HuH-7 (cell line): Measurements from ENCODE around the gene HOXA5.

Experiments used
- DNase-seq: peaks from one replicate; pipeline ENCODE4 v3.0.0; 2011; ENCODE audit warnings: low spot score

Gene HOXA5

GRCh38 chr7:27117887-27118491 is 25.5 kb downstream of the HOXA5 start:
- DNase-seq, result no peak

- DNase-seq, result no peak
Observed at GRCh38 chr7:27116962-27117886, 26.3 kb downstream of the HOXA5 start.

GRCh38 chr7:27116031-27116961 is 27.2 kb downstream of the HOXA5 start:
- no peak for DNase-seq

GRCh38 chr7:27115221-27116026 is 28.1 kb downstream of the HOXA5 start:
- peak; percentile 79 for DNase-seq

GRCh38 chr7:27114881-27115220 is 28.6 kb downstream of the HOXA5 start:
- DNase-seq, result no peak

- DNase-seq, result peak; percentile 71
Observed at GRCh38 chr7:27113991-27114769, 29.3 kb downstream of the HOXA5 start.

- peak; percentile 81 for DNase-seq
Observed at GRCh38 chr7:27112955-27113949, 30.2 kb downstream of the HOXA5 start.

- DNase-seq, result no peak
Observed at GRCh38 chr7:27112361-27112760, 31.1 kb downstream of the HOXA5 start.

- DNase-seq, result no peak
Observed at GRCh38 chr7:27111751-27112277, 31.7 kb downstream of the HOXA5 start.

GRCh38 chr7:27111042-27111750 is 32.3 kb downstream of the HOXA5 start:
- no peak for DNase-seq

GRCh38 chr7:27110186-27111031 is 33.1 kb downstream of the HOXA5 start:
- DNase-seq, result peak; percentile 98

- DNase-seq, result no peak
Observed at GRCh38 chr7:27109466-27110185, 33.9 kb downstream of the HOXA5 start.

- no peak for DNase-seq
Observed at GRCh38 chr7:27108390-27109127, 34.9 kb downstream of the HOXA5 start.

- no peak for DNase-seq
Observed at GRCh38 chr7:27107391-27108381, 35.8 kb downstream of the HOXA5 start.

- no peak for DNase-seq
Observed at GRCh38 chr7:27106901-27107240, 36.6 kb downstream of the HOXA5 start.
